Pulmonary artery endothelial cell (primary cell): ENCODE data around the gene LAMA3. TPM values are rescaled to one million over a fixed set of nuclear protein-coding genes. Genes with fewer than 3 reads are reported as not detected.

Source experiments
- DNase-seq: peaks from one replicate; pipeline ENCODE4 v3.0.0-alpha.2; 2011; ENCODE audit warnings: low read depth, low spot score
- total RNA-seq: library from RNA; depleted of rRNA; stranded (reverse); fragments of >200 nt; gene quantifications from 2 replicates; pipeline ENCODE4 v1.2.3, GENCODE V29; 2014

LAMA3 gene
- total RNA-seq, 1 donor from 2014 or later, result 5.5 TPM

DNA sequence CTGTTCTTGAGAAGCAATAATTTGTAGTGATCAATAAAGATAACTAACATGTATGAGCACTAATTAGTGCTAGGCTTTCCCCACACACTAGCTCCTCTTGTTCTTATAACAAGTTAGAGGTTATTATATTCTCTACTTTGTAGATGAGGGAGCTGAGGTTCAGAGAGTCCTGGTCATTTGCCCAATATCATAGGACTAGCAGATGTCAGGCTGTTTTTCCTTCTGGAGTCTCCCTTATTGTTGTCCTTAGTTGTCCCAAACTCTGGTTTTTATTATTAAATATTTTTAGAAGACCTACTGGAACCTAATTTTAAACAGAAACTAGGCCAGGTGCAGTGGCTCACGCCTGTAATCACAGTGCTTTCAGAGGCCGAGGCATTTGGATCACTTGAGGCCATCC is 308.8 kb downstream of the LAMA3 start:
- no peak for DNase-seq

DNA sequence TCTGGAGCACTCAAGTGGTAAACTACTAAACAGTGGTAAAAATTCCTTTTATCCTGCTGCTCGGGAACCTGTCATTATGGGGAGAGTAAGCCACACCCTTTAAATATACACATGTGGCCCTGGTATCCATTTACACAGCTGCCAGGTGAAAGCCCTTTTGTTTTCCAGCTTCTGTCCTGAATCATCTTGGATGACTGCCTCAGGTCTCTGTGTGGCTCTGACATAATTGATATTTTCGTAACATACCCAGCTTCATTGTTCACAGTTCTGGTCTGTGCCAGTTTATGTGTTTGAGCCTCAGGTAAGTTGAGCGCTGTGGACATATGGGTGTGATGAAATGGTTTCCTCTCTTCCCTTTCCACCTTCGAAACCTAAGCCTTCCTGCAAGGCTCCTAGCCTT is 309.6 kb downstream of the LAMA3 start:
- no peak for DNase-seq

DNA sequence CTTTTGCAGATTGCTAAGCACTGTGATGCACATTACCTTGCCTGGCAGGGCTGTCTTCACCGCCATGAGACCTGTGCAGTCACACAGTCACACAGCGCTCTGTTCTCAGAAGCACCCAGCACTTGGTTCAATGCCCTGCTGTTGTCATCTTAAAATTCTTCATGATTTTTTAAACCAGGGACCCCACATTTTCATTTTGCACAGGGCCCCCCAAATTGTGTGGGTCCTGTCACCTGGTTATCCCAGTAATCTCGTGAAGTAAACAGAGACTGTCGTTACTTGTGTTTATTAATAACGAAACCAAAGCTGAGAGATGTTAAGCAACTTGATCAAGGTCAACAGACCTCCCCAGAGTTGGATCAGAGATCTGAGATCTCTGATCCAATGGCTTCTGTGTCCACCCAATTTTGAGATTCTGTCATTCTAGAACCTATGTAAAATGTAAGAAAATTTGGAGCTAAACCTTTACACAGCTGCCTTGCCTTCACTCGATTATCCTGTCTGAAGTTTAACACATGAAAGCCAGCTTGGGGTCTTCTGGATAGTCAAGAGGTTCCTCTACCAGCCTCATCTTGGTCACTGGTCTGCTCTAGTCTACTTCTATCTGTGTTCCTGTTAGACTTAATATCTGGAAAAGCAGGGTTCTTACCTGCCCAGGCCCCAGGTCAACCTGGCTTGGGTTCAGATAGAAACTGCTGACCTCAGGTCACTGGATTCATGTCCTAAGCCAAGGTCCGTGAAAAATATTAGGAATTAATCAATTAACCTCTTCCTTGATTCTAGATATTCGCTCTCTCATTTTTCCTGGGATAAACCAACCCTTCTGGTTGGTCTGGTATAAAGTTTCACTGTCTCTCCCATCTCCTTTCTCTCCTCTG is 311.6 kb downstream of the LAMA3 start:
- no peak for DNase-seq

DNA sequence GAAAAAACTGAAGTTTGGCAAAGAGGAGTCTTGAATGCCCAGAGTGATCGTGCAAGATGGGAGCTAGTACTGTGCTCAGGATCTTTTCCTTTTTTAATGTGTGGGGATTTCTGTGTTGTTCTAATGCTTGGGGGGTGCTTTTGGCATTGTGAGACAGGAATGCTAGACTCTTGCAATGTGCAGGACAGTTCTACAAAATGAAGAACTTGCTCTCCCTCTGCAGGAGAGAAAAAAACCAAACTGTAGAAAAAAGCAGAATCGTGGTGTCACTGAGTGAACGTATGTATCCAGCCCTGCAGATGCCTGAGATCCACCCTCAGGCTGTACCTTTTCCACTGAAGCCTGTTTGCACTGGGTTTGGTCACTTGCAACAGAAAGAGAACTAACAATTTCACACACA is 313.2 kb downstream of the LAMA3 start:
- no peak for DNase-seq

DNA sequence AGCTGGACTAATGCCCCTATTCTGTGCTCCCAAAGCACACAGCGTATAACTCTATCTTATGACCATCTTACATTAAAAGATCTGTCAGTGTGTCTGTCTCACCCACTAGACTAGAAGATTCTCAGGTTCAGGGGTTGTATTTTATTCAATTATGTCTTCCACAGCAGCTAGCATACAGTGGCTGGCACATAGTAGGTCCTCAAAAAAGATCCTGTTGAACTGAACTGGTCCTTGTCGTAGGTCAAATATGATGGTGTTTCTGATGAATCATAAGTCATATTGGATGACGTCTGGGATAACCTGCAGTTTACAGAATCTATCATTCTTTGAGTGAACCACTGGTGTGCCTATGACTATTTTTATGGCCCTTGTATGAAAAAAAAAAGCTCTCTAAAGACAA is 314.0 kb downstream of the LAMA3 start:
- DNase-seq, result no peak

DNA sequence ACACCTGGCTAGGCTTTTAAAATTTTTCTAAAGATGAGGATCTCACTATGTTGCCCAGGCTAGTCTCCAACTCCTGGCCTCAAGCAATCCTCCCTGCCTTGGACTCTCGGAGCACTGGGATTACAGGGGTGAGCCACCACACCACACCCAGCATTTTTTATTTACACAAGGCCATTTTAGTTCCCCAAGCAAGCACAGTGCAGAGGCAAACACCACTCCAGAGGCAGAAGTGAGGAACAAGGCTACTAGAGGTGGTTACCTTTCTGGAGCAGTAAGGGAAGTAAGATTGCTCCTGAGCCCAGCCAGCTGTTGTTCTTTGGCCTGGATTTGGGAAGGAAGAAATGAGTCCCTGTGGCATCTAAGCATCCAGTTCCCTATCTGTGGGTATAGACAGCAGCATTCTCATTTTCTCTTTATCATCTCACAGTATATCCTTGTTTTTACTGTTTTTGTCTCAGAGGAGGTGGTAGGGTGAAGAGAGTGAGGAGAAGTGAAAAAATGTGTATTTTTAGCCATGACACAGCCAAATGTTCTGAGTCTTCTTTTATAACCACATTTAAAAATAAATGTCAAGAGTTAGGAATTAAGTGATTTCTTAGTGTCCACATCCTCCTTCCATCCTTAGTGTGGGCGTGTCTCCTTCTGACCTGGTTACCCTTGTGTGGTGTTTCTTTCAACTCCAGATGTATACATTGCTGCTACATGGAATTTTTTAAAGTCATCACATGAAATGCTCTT is 314.8 kb downstream of the LAMA3 start:
- DNase-seq, result no peak

Other genes starting within 250 kb of the LAMA3 start
- 50.1 and 58.6 TPM in 2 replicates for gene RIOK3, start 236.2 kb upstream of the LAMA3 start, total RNA-seq
- 22.6 and 30.1 TPM in 2 replicates for gene RMC1, start 185.9 kb upstream of the LAMA3 start, total RNA-seq
- 26.5 and 56.3 TPM in 2 replicates for gene NPC1, start 102.9 kb upstream of the LAMA3 start, total RNA-seq
- 0.32 and 0.46 TPM in 2 replicates for gene ANKRD29, start 26.5 kb upstream of the LAMA3 start, total RNA-seq